SK-MEL-5 (cell line): ENCODE measurements around the gene TANGO2. TPM values are rescaled to one million over a fixed set of nuclear protein-coding genes. Genes with fewer than 3 reads are reported as not detected.

Source experiments
- DNase-seq: peaks from one replicate; pipeline ENCODE4 v3.0.0-alpha.2; 2016; ENCODE audit warnings: low read depth, low spot score
- in situ Hi-C: cut with HindIII; loops from 2 replicates; pipeline ENCODE4 v1.10.0; 2016; ENCODE audit warnings: low sequenced_read_pairs, high pct_unique_total_duplicates, low pct_unique_long_range_greater_than_20kb
- small RNA-seq, 2 experiments: library from RNA; depleted of rRNA; stranded (forward); fragments of <200 nt; gene quantifications; one replicate each; pipeline ENCODE3, GENCODE V24; 2014
- total RNA-seq: library from RNA; depleted of rRNA; stranded (reverse); fragments of >200 nt; shearing (Covaris generic); gene quantifications from 2 replicates; pipeline ENCODE4 v1.2.3, GENCODE V29; 2014; rRNA removed

TANGO2 gene
- total RNA-seq, 1 experiment from 2014 or later, result 68.3 TPM

GRCh38 chr22:20112623-20113511 lies 92.0 kb downstream of the TANGO2 start:
- in situ Hi-C loops, result no loop called here
- DNase-seq, result no peak

GRCh38 chr22:20113551-20114310 lies 92.8 kb downstream of the TANGO2 start:
- in situ Hi-C loops, result no loop called here
- no peak for DNase-seq

GRCh38 chr22:20114506-20115475 lies 93.9 kb downstream of the TANGO2 start:
- in situ Hi-C loops, result no loop called here

GRCh38 chr22:20115691-20116375 lies 94.9 kb downstream of the TANGO2 start, which contains the start of gene RANBP1:
RANBP1 (plus strand) TSS chr22:20116104; CDS start chr22:20116185, 81 bp downstream.
- DNase-seq, result no peak
- in situ Hi-C loops, result no loop called here

More at GRCh38 chr22:20114506-20115475, 93.9 kb downstream of the TANGO2 start:
- no peak for DNase-seq

GRCh38 chr22:20116376-20116950 lies 95.6 kb downstream of the TANGO2 start:
- no peak for DNase-seq
- in situ Hi-C loops, result no loop called here

Small RNA genes lying within 50 kb of the gene (small RNA-seq; reads per million reads assigned to genes)
- gene MIR185 (0.12 to 3.2 reads per million in 2 experiments), gene MIR6816 (0 to 0.10 reads per million in 2 experiments), gene RF00017 (0 reads per million in 2 experiments)

Other genes with a start within 250 kb of the TANGO2 start
- gene GNB1L, start 166.2 kb upstream of the TANGO2 start, total RNA-seq, result 6.2 and 8.7 TPM in 2 replicates
- 7.1 and 10.6 TPM in 2 replicates for gene RTL10, start 166.2 kb upstream of the TANGO2 start, total RNA-seq
- gene COMT, start 79.3 kb upstream of the TANGO2 start, total RNA-seq, result 156 and 172 TPM in 2 replicates
- gene TXNRD2, start 79.3 kb upstream of the TANGO2 start, total RNA-seq, result 24.7 and 25.8 TPM in 2 replicates
- 4.9 and 5.4 TPM in 2 replicates for gene ARVCF, start 4.3 kb upstream of the TANGO2 start, total RNA-seq
- 12.4 and 18.2 TPM in 2 replicates for gene DGCR8, start 59.1 kb downstream of the TANGO2 start, total RNA-seq
- 425 and 431 TPM in 2 replicates for gene RANBP1, start 95.0 kb downstream of the TANGO2 start, total RNA-seq
- 66.1 and 67.3 TPM in 2 replicates for gene TRMT2A, start 96.1 kb downstream of the TANGO2 start, total RNA-seq
- gene ZDHHC8, start 110.7 kb downstream of the TANGO2 start, total RNA-seq, result 7.7 and 7.8 TPM in 2 replicates
- not detected in 2 replicates for gene CCDC188, start 129.9 kb downstream of the TANGO2 start, total RNA-seq
- gene RTN4R, start 247.2 kb downstream of the TANGO2 start, total RNA-seq, result 7.2 TPM in 2 replicates